ENCODE data around the gene LARP6. TPM values are rescaled to one million over a fixed set of nuclear protein-coding genes. Genes with fewer than 3 reads are reported as not detected.

The LARP6 gene
- total RNA-seq, 4 donors from 2014 or later, result 11.9 to 59.4 (median 28.8) TPM

DNA sequence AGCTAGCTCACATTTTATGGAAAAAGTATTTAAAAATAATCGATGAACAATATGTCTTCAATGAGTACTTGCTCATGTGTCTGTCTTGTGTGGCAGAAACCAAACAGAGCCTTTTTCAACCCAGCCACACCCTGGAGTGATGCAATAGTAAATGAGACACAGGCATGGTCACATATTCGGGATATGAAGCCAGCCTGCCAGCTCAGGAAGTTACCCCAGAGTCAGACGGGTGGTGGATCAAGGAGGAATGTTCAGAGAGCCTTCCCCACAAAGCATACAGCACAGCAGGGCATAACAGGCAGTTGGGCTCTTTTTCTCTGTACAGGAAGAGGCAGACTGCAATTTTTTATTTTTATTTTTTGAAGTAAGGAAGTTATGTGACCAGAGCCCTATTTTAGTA lies 27.3 kb downstream of the LARP6 start:
- H3K9me3 ChIP-seq, result no peaks in the 10 kb centered on the region
- H3K27me3 ChIP-seq, result no peaks in the 10 kb centered on the region
- TF ChIP-seq, protein P1, sequence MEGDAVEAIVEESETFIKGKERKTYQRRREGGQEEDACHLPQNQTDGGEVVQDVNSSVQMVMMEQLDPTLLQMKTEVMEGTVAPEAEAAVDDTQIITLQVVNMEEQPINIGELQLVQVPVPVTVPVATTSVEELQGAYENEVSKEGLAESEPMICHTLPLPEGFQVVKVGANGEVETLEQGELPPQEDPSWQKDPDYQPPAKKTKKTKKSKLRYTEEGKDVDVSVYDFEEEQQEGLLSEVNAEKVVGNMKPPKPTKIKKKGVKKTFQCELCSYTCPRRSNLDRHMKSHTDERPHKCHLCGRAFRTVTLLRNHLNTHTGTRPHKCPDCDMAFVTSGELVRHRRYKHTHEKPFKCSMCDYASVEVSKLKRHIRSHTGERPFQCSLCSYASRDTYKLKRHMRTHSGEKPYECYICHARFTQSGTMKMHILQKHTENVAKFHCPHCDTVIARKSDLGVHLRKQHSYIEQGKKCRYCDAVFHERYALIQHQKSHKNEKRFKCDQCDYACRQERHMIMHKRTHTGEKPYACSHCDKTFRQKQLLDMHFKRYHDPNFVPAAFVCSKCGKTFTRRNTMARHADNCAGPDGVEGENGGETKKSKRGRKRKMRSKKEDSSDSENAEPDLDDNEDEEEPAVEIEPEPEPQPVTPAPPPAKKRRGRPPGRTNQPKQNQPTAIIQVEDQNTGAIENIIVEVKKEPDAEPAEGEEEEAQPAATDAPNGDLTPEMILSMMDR (IDR thresholded peaks at IDR 0.05), result no peak
- TF ChIP-seq POLR2A (IDR thresholded peaks at IDR 0.05), result no peak
- H3K27ac ChIP-seq, result no peak overlapping the region
- intact Hi-C loops (cut with DNase I; ENCODE audit: low total_unique reads), result no loop called here
- DNase-seq, result peak in 1 of 2 donors; percentile 41
- H3K4me3 ChIP-seq, result no peak overlapping the region
- no peaks in the 10 kb centered on the region for H3K4me1 ChIP-seq
- no peaks in the 10 kb centered on the region for H3K36me3 ChIP-seq

- no peaks in the 10 kb centered on the region for H3K36me3 ChIP-seq
- no peaks in the 10 kb centered on the region for H3K9me3 ChIP-seq
- H3K27me3 ChIP-seq, result no peaks in the 10 kb centered on the region
- no peak overlapping the region for H3K4me3 ChIP-seq
- intact Hi-C loops (cut with DNase I; ENCODE audit: low total_unique reads), result no loop called here
- H3K27ac ChIP-seq, result no peak overlapping the region
- TF ChIP-seq, protein P1 (IDR thresholded peaks at IDR 0.05), result no peak
- TF ChIP-seq POLR2A (IDR thresholded peaks at IDR 0.05), result no peak
- H3K4me1 ChIP-seq, result no peaks in the 10 kb centered on the region
- no peak for DNase-seq
These were observed 28.1 kb downstream of the LARP6 start for GRCh38 chr15:70825841-70826240.

DNA sequence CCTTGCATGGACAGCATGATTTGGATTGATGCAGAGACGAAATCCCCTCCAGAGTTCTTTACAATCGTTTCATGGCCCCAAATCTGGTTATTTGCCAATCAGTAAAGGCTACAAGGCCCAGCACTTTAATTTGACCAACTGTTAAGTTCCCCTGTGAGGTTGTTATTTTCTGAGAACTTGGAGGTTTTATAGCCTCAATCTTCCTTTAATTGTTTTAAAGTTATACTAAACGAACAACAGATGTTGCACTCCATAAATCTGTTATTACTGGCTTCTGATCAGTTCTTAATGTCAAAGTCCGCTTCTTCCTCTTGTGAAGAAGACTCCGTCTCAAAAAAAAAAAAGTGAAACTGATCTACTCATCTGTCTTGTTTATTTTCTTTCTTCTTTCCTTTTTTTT lies 30.8 kb downstream of the LARP6 start:
- Histone ChIP-seq H3K27me3 (no peaks in the 10 kb centered on the region), H3K4me3 (no peak overlapping the region), H3K36me3 (no peaks in the 10 kb centered on the region), H3K4me1 (no peaks in the 10 kb centered on the region), H3K9me3 (no peaks in the 10 kb centered on the region), H3K27ac (no peak overlapping the region)
- no peak for TF ChIP-seq POLR2A (IDR thresholded peaks at IDR 0.05)
- TF ChIP-seq, protein P1 (IDR thresholded peaks at IDR 0.05), result no peak
- DNase-seq, result no peak
- intact Hi-C loops (cut with DNase I; ENCODE audit: low total_unique reads), result no loop called here

DNA sequence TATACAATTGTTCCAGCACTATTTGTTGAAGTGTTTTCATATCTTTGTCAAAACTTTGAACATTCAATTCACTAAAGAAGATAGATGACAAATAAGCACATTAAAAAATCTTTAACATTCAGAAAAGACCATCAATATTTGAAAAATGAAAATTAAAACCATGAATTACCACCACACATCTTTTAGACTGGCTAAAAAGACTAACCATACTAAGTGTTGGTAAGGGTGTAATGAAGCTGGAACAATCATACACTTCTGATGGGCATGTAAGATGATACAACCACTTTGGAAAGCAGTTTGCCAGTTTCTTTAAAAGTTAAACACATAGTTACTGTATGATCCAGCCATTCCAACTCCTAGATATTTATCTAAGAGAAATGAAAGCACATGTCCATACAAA lies 33.7 kb downstream of the LARP6 start:
- H3K9me3 ChIP-seq, result no peaks in the 10 kb centered on the region
- intact Hi-C loops (cut with DNase I; ENCODE audit: low total_unique reads), result no loop called here
- no peaks in the 10 kb centered on the region for H3K4me1 ChIP-seq
- TF ChIP-seq POLR2A (IDR thresholded peaks at IDR 0.05), result no peak
- TF ChIP-seq, protein P1 (IDR thresholded peaks at IDR 0.05), result no peak
- H3K27ac ChIP-seq, result no peak overlapping the region
- no peaks in the 10 kb centered on the region for H3K27me3 ChIP-seq
- no peak for DNase-seq
- H3K36me3 ChIP-seq, result no peaks in the 10 kb centered on the region
- H3K4me3 ChIP-seq, result no peak overlapping the region

DNA sequence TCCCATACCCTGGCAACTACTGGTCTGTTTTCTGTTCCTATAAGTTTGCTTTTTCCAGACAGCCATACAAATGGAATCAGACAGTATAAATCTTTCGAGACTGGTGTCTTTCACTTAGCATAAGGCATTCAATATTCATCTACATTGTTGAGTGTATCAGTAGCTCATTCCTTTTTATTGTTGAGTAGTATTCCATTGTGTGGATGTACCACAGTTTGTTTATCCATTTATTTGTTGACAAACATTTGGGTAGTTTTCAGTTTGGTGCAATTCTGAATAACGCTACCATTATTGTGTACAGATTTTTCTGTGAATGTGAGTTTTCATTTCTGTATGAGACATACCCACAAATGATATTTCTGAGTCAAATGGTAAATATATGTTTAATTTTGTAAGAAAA lies 35.4 kb downstream of the LARP6 start:
- no peak for DNase-seq
- intact Hi-C loops (cut with DNase I; ENCODE audit: low total_unique reads), result no loop called here
- H3K27ac ChIP-seq, result no peak overlapping the region
- H3K36me3 ChIP-seq, result no peaks in the 10 kb centered on the region
- TF ChIP-seq, protein P1 (IDR thresholded peaks at IDR 0.05), result no peak
- TF ChIP-seq POLR2A (IDR thresholded peaks at IDR 0.05), result no peak
- H3K4me1 ChIP-seq, result no peaks in the 10 kb centered on the region
- H3K9me3 ChIP-seq, result no peaks in the 10 kb centered on the region
- no peaks in the 10 kb centered on the region for H3K27me3 ChIP-seq
- H3K4me3 ChIP-seq, result no peak overlapping the region
